Testis (tissue), 3 donors: ENCODE results near the gene GPC6. TPM values are rescaled to one million over a fixed set of nuclear protein-coding genes. Genes with fewer than 3 reads are reported as not detected.

ENCODE experiments used
- DNase-seq: peaks from one replicate; pipeline ENCODE4 v3.0.0-alpha.2; 2019
- H3K27ac ChIP-seq, 2 donors: fragments of 200-600 bp; sonication (generic); one replicate each; pipeline ENCODE4 v1.5.1; 2019
- H3K27me3 ChIP-seq: fragments of 200-600 bp; sonication (generic); one replicate; pipeline ENCODE4 v1.5.1; 2019
- H3K36me3 ChIP-seq: fragments of 200-600 bp; sonication (generic); one replicate; pipeline ENCODE4 v1.5.1; 2017; ENCODE audit warnings: low read depth; ENCODE audit errors: missing control alignments
- H3K4me1 ChIP-seq: fragments of 200-600 bp; sonication (generic); one replicate; pipeline ENCODE4 v1.5.1; 2019
- H3K4me3 ChIP-seq, 2 donors: fragments of 200-600 bp; sonication (generic); one replicate each; pipeline ENCODE4 v1.5.1; 2017 to 2019
- H3K9me3 ChIP-seq: fragments of 200-600 bp; sonication (generic); one replicate; pipeline ENCODE4 v1.5.1; 2017
- CTCF ChIP-seq, 3 experiments: fragments of 450-650 bp in 2 of 3; fragments of 200-600 bp in 1 of 3; sonication (generic) in 1 of 3; IDR thresholded peaks; one replicate each; pipeline ENCODE4 v1.5.1; 2016 to 2019; ENCODE audit warnings: antibody characterized with exemption in 3 of 3, mild to moderate bottlenecking in 2 of 3, moderate library complexity in 1 of 3
- POLR2A ChIP-seq: fragments of 450-650 bp; IDR thresholded peaks from one replicate; pipeline ENCODE4 v1.6.1; 2017; ENCODE audit warnings: antibody characterized with exemption, mild to moderate bottlenecking, moderate library complexity
- WGBS, 2 donors: methylation state at CpG; one replicate each; pipeline ENCODE4 v1.1.5; 2018; 5-methylcytosine and 5-hydroxymethylcytosine counted together
- intact Hi-C: fragments of 100-400 bp; cut with DNase I; formaldehyde crosslinking; loops from one replicate; pipeline ENCODE4 v1.15.1; 2023; ENCODE audit warnings: low total_unique reads
- polyA plus RNA-seq: library from polyadenylated mRNA; stranded (reverse); fragments of 350-450 nt; fragmentation: Illumina TruSeq; extraction: RNeasy Lipid Tissue Mini Kit (QIAGEN cat#74804); gene quantifications from one replicate; pipeline ENCODE4 v1.2.3, GENCODE V29; 2014; ENCODE audit warnings: low read depth, low replicate concordance; ENCODE audit not compliant: insufficient read depth
- total RNA-seq, 2 donors: library from RNA; depleted of rRNA; stranded (reverse); fragments of >200 nt; gene quantifications; one replicate each; pipeline ENCODE4 v1.2.3, GENCODE V29; 2016

Gene GPC6
- total and polyA plus RNA-seq, 3 donors from 2014 or later, result 2.2 to 6.9 (median 4.3) TPM

- no peaks in the 10 kb centered on the region for H3K9me3 ChIP-seq
- H3K27ac ChIP-seq, result no peak overlapping the region
- WGBS, 2 donors, result 89% methylated on average over 3 of the region's 3 CpGs
- intact Hi-C loops, result no loop called here
- TF ChIP-seq CTCF (IDR thresholded peaks at IDR 0.05) (no peak), POLR2A (no peak)
- no peak overlapping the region for H3K4me3 ChIP-seq
- H3K27me3 ChIP-seq, result no peaks in the 10 kb centered on the region
- DNase-seq, result no peak
- H3K36me3 ChIP-seq, result no peaks in the 10 kb centered on the region
- no peaks in the 10 kb centered on the region for H3K4me1 ChIP-seq
Measured at GRCh38 chr13:94199135-94199534, 972.5 kb downstream of the GPC6 start.

GRCh38 chr13:94201022-94201421 is 974.4 kb downstream of the GPC6 start:
- Histone ChIP-seq H3K4me3 (no peak overlapping the region), H3K9me3 (no peaks in the 10 kb centered on the region), H3K4me1 (no peaks in the 10 kb centered on the region), H3K36me3 (no peaks in the 10 kb centered on the region), H3K27me3 (no peaks in the 10 kb centered on the region), H3K27ac (no peak overlapping the region)
- TF ChIP-seq POLR2A (no peak), CTCF (IDR thresholded peaks at IDR 0.05) (no peak)
- WGBS, 2 donors, result 93 to 94% methylated on average over 6 of the region's 6 CpGs
- no peak for DNase-seq
- intact Hi-C loops, result no loop called here

- TF ChIP-seq CTCF (IDR thresholded peaks at IDR 0.05), result no peak
- TF ChIP-seq POLR2A, result no peak
- Histone ChIP-seq H3K4me1 (no peaks in the 10 kb centered on the region), H3K27ac (no peak overlapping the region), H3K27me3 (no peaks in the 10 kb centered on the region), H3K9me3 (no peaks in the 10 kb centered on the region), H3K36me3 (no peaks in the 10 kb centered on the region), H3K4me3 (no peak overlapping the region)
- DNase-seq, result no peak
- 82% methylated on average over 2 of the region's 2 CpGs for WGBS, 2 donors
- intact Hi-C loops, result no loop called here
Measured at GRCh38 chr13:94204163-94204562, 977.6 kb downstream of the GPC6 start.

- H3K4me1 ChIP-seq, result no peaks in the 10 kb centered on the region
- H3K27ac ChIP-seq, result no peak overlapping the region
- H3K27me3 ChIP-seq, result no peaks in the 10 kb centered on the region
- no peaks in the 10 kb centered on the region for H3K9me3 ChIP-seq
- H3K4me3 ChIP-seq, result no peak overlapping the region
- H3K36me3 ChIP-seq, result no peaks in the 10 kb centered on the region
- intact Hi-C loops, result no loop called here
- TF ChIP-seq CTCF (IDR thresholded peaks at IDR 0.05) (no peak), POLR2A (no peak)
- WGBS, 2 donors, result 73 to 75% methylated on average over 2 of the region's 2 CpGs
- no peak for DNase-seq
Measured at GRCh38 chr13:94204946-94205345, 978.3 kb downstream of the GPC6 start.

GRCh38 chr13:94205896-94206295 is 979.3 kb downstream of the GPC6 start:
- Histone ChIP-seq H3K4me3 (no peak overlapping the region), H3K36me3 (no peaks in the 10 kb centered on the region), H3K27me3 (no peaks in the 10 kb centered on the region), H3K9me3 (no peaks in the 10 kb centered on the region), H3K4me1 (no peaks in the 10 kb centered on the region), H3K27ac (no peak overlapping the region)
- TF ChIP-seq CTCF (IDR thresholded peaks at IDR 0.05) (no peak), POLR2A (no peak)
- intact Hi-C loops, result no loop called here
- no peak for DNase-seq
- WGBS, 2 donors, result 83 to 91% methylated on average over 3 of the region's 3 CpGs
